Measurements from ENCODE around the gene ZBTB40.

DNA sequence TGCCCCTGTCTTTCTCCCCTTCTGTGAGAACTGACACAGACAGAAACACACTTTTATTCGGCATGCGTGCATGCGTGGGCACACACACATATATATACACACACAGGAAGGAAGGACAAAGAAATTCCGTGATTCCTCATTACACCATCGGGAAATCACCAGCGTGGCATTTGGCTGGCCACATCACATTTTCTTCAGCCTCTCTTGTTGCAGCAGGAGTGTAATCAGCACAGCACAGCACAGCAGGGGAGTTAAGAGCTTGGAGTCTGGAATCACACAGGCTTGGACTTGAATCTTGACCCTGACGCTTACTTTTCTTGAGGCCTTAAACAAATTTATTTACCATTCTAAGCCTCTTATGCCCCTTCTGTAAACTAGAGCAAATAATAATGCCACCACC is 66.3 kb downstream of the ZBTB40 start:
- TF ChIP-seq CTCF (conservative IDR thresholded peaks at IDR 0.05; ENCODE audit: low read depth, low read length): no peak
- TF ChIP-seq EZH2 (IDR thresholded peaks at IDR 0.05; ENCODE audit: borderline replicate concordance, low read depth, low read length, poor library complexity, severe bottlenecking): no peak
